Adipose tissue (tissue), 3 donors: Measurements from ENCODE around the gene FCHO2. TPM values are rescaled to one million over a fixed set of nuclear protein-coding genes. Genes with fewer than 3 reads are reported as not detected.

Experiments used
- H3K27ac ChIP-seq: one replicate; pipeline ENCODE4 v1.5.1; 2013; ENCODE audit warnings: low read depth, low read length
- WGBS, 3 donors: extraction: QIAGEN DNeasy Blood & Tissue Kit; methylation state at CpG; one replicate each; pipeline ENCODE4 v1.1.7; 2013; 5-methylcytosine and 5-hydroxymethylcytosine counted together
- polyA plus RNA-seq, 3 donors: library from polyadenylated mRNA; stranded (reverse); fragments of 200-250 nt; gene quantifications; one replicate each; pipeline ENCODE4 v1.2.3, GENCODE V29; 2013
- donor health status: healthy with polysubstance abuse.
- donor health status: Bipolar disorder and iron deficiency.
- donor health status: healthy.

The FCHO2 gene
- polyA plus RNA-seq, 3 donors, result 4.5 to 12.0 (median 7.0) TPM

- 74 to 78% (median 77%) methylated on average over 1 of the region's 1 CpG for WGBS, 3 donors
Measured at GRCh38 chr5:73094415-73094814, 138.6 kb downstream of the FCHO2 start.

GRCh38 chr5:73095564-73096238 is 139.9 kb downstream of the FCHO2 start:
- WGBS, 3 donors, result 92 to 96% (median 96%) methylated on average over 6 of the region's 6 CpGs
- H3K27ac ChIP-seq, result no peak overlapping the region

More at GRCh38 chr5:73094415-73094814, 138.6 kb downstream of the FCHO2 start:
- no peak overlapping the region for H3K27ac ChIP-seq

- 76 to 95% (median 81%) methylated on average over 1 of the region's 1 CpG for WGBS, 3 donors
Measured at GRCh38 chr5:73096239-73096575, 140.4 kb downstream of the FCHO2 start.

DNA sequence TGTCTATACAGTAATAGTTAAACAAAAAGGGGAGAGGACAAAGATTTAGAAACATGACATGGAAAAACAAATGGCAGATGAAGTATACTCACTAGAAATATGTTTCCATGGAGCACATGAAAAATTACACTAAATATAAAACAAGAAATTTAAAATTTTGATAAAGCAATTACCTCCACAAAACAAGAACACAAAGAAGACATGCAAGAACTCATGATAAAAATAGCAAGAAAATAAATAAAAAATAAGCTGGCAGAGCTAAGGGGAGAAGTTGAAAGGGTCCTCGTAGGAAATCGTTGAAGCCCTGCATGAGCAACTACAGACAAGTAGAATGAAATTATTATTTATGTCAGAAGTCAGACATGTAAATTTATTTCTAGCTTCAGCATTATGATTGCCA is 141.9 kb downstream of the FCHO2 start:
- 92 to 95% (median 92%) methylated on average over 2 of the region's 2 CpGs for WGBS, 3 donors
- no peak overlapping the region for H3K27ac ChIP-seq

More at GRCh38 chr5:73096239-73096575, 140.4 kb downstream of the FCHO2 start:
- H3K27ac ChIP-seq, result no peak overlapping the region

DNA sequence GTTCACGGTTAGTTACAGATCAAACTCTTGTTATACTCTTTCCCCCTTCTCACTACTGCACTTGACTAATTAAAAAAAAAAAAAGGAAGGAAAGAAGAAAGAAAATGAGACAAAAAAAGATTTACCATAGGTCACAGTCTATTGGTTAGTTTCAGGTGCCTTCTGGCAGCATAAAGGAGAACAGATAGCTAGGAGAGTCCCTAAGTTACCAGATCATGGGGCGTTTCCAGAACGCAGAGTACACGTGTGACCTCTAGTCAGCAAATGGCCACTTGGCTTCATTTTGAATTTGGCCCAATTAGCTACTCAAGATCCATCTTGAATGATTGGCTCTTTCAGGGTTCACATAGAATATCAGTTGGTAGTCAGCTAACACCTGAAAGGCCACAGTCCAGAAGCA is 144.3 kb downstream of the FCHO2 start:
- 89 to 97% (median 95%) methylated on average over 4 of the region's 4 CpGs for WGBS, 3 donors
- H3K27ac ChIP-seq, result no peak overlapping the region

DNA sequence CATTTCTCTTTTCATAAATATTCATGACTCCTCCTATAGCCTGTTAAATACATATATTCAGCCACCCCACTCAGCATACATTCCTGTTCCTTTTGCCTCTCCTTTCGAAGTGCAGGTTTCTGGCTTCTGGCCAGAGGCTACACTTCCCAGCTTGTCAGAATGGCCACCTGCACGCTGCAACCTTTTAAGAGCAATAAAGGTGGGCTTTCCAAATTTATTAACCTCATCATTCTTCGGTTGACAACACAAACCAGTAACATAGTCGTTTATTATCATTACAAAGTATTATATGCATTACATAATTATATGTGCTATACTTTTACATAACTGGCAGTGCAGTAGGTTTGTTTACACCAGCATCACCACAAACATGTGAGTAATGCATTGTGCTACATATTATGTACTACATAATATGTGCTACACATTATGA is 148.0 kb downstream of the FCHO2 start:
- 53 to 72% (median 62%) methylated on average over 4 of the region's 4 CpGs for WGBS, 3 donors

GRCh38 chr5:73104326-73104725 is 148.5 kb downstream of the FCHO2 start:
- no peak overlapping the region for H3K27ac ChIP-seq
- WGBS, 3 donors, result 80 to 81% (median 80%) methylated on average over 1 of the region's 1 CpG

More for the DNA sequence above, 148.0 kb downstream of the FCHO2 start:
- no peak overlapping the region for H3K27ac ChIP-seq

DNA sequence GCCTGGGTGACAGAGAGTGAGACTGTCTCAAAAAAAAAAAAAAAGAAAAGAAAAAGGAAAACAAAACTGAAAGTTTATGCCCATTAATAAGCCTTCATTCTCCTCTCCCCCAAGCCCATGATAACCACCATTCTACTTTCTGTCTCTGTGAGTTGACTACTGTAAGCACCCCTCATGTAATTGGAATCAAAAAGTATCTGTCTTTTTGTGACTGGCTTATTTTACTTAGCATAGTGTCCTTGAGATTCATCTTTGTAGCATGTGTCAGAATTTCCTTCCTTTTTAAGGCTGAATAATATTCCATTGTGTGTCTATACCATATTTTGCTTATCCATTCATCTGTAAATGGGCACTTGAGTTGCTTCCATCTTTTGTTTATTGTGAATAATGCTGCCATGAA is 150.5 kb downstream of the FCHO2 start:
- no peak overlapping the region for H3K27ac ChIP-seq

DNA sequence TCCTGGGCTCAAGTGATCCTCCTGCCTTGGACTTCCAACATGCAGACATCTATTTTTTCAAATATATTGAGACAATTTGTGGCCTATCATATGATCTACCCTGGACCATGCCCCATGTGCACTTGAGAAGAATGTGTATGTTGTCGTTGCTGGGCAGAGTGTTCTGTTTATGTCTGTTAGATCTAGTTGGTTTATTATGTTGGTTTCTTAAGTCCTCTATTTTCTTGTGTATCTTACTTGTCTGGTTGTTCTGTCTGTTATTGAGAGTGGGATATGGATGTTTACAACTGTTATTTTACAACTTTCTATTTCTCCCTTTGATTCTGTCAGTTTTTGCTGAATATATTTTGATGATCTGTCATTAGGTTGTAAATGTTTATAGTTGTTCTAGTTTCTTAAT is 154.3 kb downstream of the FCHO2 start:
- H3K27ac ChIP-seq, result no peak overlapping the region
- 84 to 91% (median 87%) methylated on average over 1 of the region's 1 CpG for WGBS, 3 donors

DNA sequence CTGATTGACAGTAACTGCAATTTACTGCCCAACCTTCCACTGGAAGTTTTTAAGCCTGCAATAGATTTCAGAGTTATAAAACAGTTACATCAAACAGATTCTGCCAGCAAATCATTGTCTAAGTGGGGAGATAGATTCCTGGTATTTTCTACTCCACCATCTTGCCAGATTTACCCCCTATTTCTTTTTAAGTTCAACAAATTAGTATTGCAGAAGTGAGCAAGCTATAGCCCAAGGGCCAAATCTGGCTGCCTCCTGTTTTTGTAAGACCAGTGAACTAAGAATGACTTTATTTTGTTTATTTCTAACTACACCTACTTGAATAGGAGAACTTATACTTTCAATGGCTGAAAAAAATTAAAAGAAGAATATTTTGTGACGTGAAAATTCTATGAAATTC is 155.7 kb downstream of the FCHO2 start:
- 90 to 94% (median 90%) methylated on average over 1 of the region's 1 CpG for WGBS, 3 donors
- H3K27ac ChIP-seq, result no peak overlapping the region

GRCh38 chr5:73112359-73112758 is 156.5 kb downstream of the FCHO2 start:
- WGBS, 3 donors, result 68 to 86% (median 74%) methylated on average over 1 of the region's 1 CpG
- no peak overlapping the region for H3K27ac ChIP-seq

DNA sequence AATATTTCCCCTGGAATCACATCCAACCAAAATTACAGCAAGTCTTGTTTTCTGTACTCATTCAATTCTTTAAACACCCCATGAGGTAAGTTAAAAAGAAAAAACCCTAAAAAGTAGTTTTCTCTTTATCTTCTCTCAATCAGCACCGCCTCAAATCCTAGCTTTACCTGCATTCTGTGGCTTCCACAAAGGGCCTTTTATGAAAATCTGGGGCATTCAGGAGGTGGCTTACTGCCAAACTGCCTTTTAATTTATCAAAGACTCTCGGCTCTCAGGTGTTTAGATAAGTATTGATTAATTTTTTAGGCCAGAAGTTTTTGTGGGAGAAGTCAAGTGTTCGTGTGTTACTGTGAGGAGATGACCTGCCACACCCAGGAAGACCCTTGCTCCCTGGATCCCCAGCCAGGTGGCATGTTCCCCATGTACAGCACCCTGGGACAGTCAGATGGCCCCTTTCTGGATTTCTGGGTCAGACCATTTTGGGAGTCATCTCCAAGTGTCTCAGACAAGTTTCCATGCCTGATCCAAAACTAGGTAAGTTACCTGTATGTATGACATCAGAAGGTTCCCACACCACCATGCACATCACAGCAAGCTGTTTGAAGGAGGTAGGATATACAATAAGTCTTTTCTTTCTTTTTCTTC is 158.3 kb downstream of the FCHO2 start:
- no peak overlapping the region for H3K27ac ChIP-seq
- 33 to 69% (median 62%) methylated on average over 3 of the region's 3 CpGs for WGBS, 3 donors

- 52 to 77% (median 55%) methylated on average over 4 of the region's 4 CpGs for whole genome bisulfite sequencing, 3 donors
- no peak overlapping the region for H3K27ac ChIP-seq
Measured at GRCh38 chr5:73115399-73116051, 159.7 kb downstream of the FCHO2 start.

- 75 to 89% (median 85%) methylated on average over 2 of the region's 2 CpGs for WGBS, 3 donors
- no peak overlapping the region for H3K27ac ChIP-seq
Measured at GRCh38 chr5:73116506-73116905, 160.7 kb downstream of the FCHO2 start.

DNA sequence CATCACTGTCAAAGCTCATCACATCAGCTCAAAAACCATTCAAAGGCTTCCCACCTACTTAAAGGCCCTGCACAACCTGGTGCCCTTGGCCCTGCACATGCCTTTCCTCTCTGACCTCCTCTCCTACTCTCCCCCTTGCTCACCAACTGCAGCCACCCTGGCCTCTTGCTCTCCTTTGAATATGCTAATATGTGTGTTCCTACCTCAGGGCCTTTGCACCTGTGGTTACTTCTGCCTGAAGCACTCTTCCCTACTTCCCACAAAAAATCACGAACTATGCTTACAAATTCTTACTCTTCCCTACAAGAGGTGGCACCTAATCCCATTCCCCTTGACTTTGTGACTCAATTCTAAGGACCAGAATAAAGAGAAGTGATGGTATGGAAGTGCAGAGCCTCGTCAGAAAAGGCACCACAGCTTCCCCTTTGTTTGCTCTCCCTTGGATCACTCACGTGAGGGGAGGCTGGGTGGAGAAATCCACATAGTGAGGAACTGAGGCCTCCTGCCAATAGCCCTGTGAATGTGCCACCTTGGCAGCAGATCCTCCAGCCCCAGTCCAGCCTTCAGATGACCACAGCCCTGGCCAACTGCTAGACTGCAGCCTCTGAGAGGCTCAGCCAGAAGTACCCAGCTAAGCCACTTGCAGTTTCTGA is 161.4 kb downstream of the FCHO2 start:
- no peak overlapping the region for H3K27ac ChIP-seq
- 62 to 82% (median 68%) methylated on average over 3 of the region's 3 CpGs for whole genome bisulfite sequencing, 3 donors

GRCh38 chr5:73118391-73118973 is 162.6 kb downstream of the FCHO2 start:
- WGBS, 3 donors, result 34 to 87% (median 79%) methylated on average over 5 of the region's 5 CpGs
- H3K27ac ChIP-seq, result no peak overlapping the region

- whole genome bisulfite sequencing, 3 donors, result 24 to 62% (median 27%) methylated on average over 28 to 40 of the region's 40 CpGs
- no peak overlapping the region for H3K27ac ChIP-seq
Measured at GRCh38 chr5:73119451-73120157, 163.8 kb downstream of the FCHO2 start.
